GM18858 (cell line): Measurements from ENCODE around the gene APOD.

Experiments used
- ATAC-seq: cut with Tn5 transposase; IDR thresholded peaks from one replicate; pipeline ENCODE4 v1.9.1; 2021; ENCODE audit not compliant: unreplicated experiment

The APOD gene

DNA sequence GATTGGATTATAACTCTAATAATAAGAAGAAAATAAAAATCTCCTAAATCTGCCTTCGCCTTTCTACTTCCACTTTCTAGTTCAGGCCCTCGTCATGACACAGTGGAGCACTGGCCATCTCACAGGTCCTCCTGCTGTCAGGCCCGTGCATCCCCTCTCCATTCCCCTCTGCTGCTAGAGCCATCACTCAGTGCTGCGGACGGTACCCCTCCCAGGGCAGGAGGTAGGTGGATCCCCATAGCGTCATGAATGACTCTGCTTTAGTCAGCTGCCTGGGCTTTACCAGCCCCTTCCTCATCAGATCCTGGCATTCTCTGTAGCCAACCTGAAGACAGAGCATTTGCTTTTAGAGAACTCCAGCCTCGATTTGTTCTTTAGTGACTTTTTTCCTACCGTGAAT, 28.6 kb downstream of the APOD start:
- ATAC-seq, result no peak

- no peak for ATAC-seq
These were observed 29.3 kb downstream of the APOD start for GRCh38 chr3:195554458-195554857.

DNA sequence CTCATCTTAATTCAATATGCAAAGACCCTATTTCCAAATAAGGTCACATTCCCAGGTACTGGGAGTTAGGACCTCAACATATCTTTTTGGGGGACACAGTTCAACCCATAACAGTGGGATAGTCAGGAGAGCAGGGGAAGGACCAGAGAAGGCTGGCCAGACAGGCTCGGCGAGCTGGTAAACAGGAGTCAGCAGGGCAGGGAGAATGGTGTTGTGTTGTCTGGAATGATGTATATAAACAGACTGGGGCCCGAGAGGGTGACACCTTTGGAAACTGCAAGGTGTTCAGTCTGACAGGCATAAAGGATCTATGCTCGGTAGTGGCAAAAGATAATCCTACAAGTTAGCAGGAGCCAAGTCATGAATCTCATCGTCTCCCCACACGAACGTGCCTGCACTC, 30.5 kb downstream of the APOD start:
- ATAC-seq, result no peak

GRCh38 chr3:195551381-195551978, 32.3 kb downstream of the APOD start:
- no peak for ATAC-seq

DNA sequence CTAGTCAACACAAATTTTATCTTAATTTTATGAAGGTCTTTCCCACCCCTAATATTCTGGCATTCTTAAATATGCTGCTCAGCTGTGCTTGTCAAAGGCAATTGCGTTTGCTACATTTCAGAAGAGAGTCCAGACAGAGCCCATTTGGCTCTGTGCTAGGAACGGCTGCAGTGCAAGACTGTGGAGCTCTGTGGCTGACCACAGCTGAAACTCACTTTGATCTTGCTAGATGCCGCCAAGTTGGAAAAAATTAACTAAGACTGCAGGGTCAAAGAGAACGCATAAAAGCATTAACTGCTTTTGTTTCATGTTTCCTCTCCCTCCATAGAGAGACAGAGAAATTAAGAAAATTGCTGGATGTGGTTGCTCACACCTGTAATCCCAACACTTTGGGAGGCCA, 33.0 kb downstream of the APOD start:
- ATAC-seq, result no peak

- no peak for ATAC-seq
These were observed 33.7 kb downstream of the APOD start for GRCh38 chr3:195549931-195550519.

- ATAC-seq, result no peak
These were observed 34.8 kb downstream of the APOD start for GRCh38 chr3:195548987-195549386.

DNA sequence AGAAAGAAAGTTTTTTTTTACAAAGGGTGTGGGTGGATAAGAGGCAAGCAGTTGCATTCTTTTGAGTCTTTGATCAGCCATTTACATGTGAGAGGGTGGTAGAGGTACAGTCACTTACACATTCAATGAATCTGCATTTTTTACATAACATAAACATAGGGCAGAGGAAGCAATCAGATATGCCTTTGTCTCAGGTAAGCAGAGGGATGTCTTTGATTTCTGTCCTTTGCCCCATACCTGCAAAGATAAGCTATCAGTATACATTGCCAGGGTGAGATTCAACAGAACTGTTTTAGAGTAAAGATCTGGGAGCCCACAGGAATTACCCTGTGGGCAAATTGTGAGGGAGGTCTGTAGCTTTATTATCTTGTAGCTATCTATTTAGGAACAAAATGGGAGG, 35.2 kb downstream of the APOD start:
- ATAC-seq, result no peak

DNA sequence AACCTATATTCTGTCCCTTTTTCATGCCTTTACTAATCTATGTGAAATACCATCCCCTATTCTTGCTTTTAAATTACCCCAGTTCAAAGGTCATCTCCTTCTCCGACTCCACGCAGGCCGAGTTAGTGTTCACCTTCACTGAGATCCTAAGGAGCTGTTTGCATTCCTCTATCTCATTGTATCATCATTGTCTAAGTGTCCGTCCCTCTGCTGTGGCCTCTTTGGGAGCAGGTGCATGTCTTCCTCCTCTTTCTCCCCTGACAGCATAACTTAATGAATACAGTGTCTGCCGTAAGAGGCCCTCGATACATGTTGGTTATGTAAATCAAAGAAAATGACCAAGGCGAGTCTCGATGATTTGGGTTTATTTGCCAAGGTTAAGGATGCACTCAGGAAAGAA, 35.7 kb downstream of the APOD start:
- ATAC-seq, result no peak

GRCh38 chr3:195546130-195546560, 37.6 kb downstream of the APOD start:
- ATAC-seq, result no peak

DNA sequence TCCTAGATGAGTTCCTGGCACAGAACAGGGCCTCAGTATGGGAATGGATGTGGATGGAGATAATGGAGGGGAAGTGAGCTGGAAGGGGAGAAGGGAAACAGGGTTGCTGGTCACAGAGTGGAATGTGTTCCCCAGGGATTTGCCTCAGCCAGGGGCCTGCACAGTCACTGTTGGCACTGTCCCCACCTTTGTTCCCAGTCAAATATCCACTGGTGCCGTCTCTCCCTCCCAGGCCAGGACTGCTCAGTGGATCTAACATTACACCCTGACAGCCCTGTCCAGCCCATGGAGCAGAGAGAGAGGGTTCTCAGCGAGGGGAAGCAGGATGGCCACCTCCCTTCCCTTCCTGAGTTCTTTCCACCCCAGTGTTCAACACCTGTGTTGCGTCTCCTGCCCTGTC, 39.1 kb downstream of the APOD start:
- ATAC-seq, result no peak

GRCh38 chr3:195544230-195544536, 39.6 kb downstream of the APOD start:
- no peak for ATAC-seq

DNA sequence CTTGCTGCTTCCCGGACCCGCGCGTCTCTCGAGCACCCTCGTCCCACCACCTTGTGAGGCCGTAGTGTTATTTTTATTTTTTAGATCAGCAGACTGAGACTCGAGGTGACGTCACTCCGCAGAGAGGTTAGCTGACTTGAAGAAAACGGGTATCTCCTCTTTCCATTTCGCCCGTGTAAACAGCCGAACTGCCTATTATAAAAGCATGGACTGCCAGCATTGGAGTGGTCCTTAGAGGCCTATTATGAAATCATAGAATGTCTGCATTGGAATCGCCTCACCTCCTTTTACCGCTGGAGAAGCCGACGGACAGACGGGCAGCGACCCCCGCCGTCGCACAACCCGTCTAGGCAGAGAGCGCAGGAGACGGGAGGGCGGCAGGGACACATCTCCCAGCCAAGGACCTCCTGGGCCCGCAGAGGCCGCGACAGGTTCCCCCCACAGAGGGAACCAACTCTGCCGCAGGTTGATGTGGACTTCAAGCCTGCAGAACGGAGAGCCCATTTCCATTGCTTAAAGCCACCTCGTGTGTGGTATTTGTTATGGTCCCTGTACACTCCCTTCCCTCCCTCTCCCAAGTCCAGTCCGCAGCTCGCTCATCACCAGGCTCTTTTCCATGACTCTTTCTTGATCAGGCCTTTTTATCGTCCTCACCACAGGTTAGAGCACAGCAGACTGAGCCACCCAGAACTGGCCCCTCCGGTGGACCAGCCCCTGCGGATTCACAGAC, 40.1 kb downstream of the APOD start:
- no peak for ATAC-seq

- peak; percentile 51 for ATAC-seq
These were observed 40.8 kb downstream of the APOD start, which contains the start of gene PPP1R2 for GRCh38 chr3:195542698-195543499. PPP1R2 (minus strand) TSS chr3:195543325; CDS start chr3:195543025, 300 bp downstream.

- ATAC-seq, result no peak
These were observed 41.4 kb downstream of the APOD start for GRCh38 chr3:195542316-195542697.

DNA sequence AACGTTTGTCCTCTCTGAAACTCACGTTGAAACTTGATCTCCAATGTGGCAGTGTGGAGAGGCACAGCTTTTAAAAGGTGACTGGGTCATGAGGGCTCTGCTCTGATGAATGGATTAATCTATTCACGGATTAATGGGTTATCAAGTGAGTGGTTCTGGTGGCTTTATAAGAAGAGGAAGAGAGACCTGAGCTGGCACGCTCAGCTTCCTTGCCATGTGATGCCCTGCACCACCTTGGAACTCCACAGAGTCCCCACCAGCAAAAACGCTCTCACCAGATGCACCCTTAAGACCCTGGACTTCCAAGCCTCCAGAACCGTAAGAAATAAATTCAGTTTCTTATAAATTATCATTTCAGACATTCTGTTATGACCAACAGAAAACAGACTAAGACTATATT, 43.2 kb downstream of the APOD start:
- ATAC-seq, result no peak

DNA sequence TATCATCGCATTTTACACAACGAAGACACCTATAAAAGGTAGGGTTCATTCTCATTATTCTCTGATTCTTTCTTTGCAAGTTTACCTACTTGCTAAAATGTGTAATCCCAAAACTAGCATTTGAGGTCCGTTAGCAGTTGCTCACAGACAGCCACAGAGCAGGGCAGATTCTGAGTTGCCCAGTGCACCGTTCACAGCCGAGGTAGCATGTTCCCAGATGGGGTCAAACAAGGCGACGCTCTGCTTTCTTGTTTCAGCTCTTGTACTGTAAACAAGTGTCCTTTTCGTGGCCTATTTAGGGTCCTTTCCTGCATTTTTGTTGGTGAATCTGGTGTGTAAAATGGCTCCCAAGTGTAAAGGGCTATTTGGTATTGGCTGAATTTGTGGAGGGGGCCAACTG, 43.7 kb downstream of the APOD start:
- no peak for ATAC-seq

DNA sequence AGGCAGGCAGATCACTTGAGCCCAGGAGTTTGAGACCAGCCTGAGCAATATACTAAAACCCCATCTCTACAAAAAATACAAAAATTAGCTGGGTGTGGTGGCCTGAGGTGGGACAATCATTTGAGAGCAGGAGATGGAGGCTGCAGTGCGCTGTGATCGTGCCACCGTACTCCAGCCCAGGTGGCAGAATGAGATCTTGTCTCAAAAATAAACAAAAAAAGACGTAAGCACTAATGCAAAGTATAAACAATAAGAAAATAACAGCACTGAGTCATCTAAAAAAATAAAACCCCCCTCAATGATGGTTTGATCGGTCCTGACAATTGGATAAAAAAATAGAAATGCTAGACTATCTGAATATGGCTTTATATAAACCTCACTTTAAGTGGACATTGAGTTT, 44.3 kb downstream of the APOD start:
- no peak for ATAC-seq

- ATAC-seq, result peak; percentile 63
These were observed 45.7 kb downstream of the APOD start for GRCh38 chr3:195537995-195538394.

DNA sequence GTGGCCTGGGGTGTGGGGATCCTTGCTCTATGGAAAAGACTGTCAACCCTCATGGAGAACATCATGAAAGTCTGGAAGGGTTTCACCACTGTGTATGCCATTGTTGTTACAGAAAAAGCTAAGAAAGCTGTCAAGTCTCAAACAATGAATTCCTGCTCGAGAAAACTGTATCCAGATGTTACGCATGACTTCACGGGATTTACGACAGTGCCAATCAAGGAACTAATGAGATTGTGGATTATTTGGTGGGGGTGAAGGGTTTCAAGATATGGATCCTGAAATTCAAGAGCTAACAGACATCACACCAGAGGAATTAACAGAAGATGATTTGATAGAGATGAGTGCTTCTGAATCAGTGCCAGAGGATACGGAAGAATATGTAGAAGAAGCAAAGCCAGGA, 48.4 kb downstream of the APOD start:
- no peak for ATAC-seq

- ATAC-seq, result no peak
These were observed 50.9 kb downstream of the APOD start for GRCh38 chr3:195532834-195533233.

DNA sequence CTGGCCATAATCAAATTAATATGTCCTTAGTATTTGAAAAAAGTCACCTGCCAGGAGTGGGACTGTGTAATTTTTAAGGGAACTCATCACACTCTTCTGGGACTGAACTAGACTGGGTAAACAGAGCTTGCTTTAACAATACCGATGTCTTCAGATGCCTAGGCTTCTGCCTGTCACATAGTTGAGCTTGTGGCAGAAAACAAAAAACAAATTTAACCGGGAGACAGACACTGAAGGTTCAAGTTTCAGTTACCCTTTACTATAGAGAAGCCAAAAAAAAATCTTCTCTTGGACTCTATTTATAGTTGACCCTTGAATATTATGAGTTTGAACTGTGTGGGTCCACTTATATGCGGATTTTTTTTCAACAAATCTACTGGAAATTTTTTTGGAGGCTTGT, 51.4 kb downstream of the APOD start:
- no peak for ATAC-seq
